HPDE6-E6E7 (cell line): ENCODE measurements around the gene GPC6.

Experiments
- DNase-seq: peaks from one replicate; pipeline ENCODE4 v3.0.0; 2011; ENCODE audit warnings: missing footprints; ENCODE audit errors: extremely low spot score

Gene GPC6

GRCh38 chr13:93732186-93732585, 505.6 kb downstream of the GPC6 start:
- DNase-seq = no peak

- DNase-seq = no peak
Observed at GRCh38 chr13:93736081-93736480, 509.5 kb downstream of the GPC6 start.

- no peak for DNase-seq
Observed at GRCh38 chr13:93736909-93737308, 510.3 kb downstream of the GPC6 start.

GRCh38 chr13:93740334-93740733, 513.7 kb downstream of the GPC6 start:
- DNase-seq = no peak

GRCh38 chr13:93744033-93744432, 517.4 kb downstream of the GPC6 start:
- DNase-seq = no peak

GRCh38 chr13:93744886-93745285, 518.3 kb downstream of the GPC6 start:
- DNase-seq = no peak

- DNase-seq = no peak
Observed at GRCh38 chr13:93745884-93746283, 519.3 kb downstream of the GPC6 start.

GRCh38 chr13:93746589-93746988, 520.0 kb downstream of the GPC6 start:
- no peak for DNase-seq

GRCh38 chr13:93750676-93751075, 524.1 kb downstream of the GPC6 start:
- DNase-seq = no peak

- DNase-seq = no peak
Observed at GRCh38 chr13:93751117-93751516, 524.5 kb downstream of the GPC6 start.

- DNase-seq = no peak
Observed at GRCh38 chr13:93752541-93752940, 525.9 kb downstream of the GPC6 start.

GRCh38 chr13:93753639-93754038, 527.0 kb downstream of the GPC6 start:
- no peak for DNase-seq

GRCh38 chr13:93755341-93755740, 528.7 kb downstream of the GPC6 start:
- DNase-seq = no peak

- DNase-seq = no peak
Observed at GRCh38 chr13:93758575-93758974, 532.0 kb downstream of the GPC6 start.

- DNase-seq = no peak
Observed at GRCh38 chr13:93762708-93763426, 536.3 kb downstream of the GPC6 start.

- DNase-seq = no peak
Observed at GRCh38 chr13:93765062-93765461, 538.5 kb downstream of the GPC6 start.

GRCh38 chr13:93765811-93766210, 539.2 kb downstream of the GPC6 start:
- DNase-seq = no peak

- DNase-seq = no peak
Observed at GRCh38 chr13:93766719-93767118, 540.1 kb downstream of the GPC6 start.

- DNase-seq = no peak
Observed at GRCh38 chr13:93767180-93767916, 540.7 kb downstream of the GPC6 start.

- DNase-seq = no peak
Observed at GRCh38 chr13:93767917-93768409, 541.4 kb downstream of the GPC6 start.

GRCh38 chr13:93769101-93769500, 542.5 kb downstream of the GPC6 start:
- no peak for DNase-seq

- DNase-seq = no peak
Observed at GRCh38 chr13:93769607-93770006, 543.0 kb downstream of the GPC6 start.

- DNase-seq = no peak
Observed at GRCh38 chr13:93771227-93771626, 544.6 kb downstream of the GPC6 start.
